ENCODE data around the gene SURF4. TPM values are rescaled to one million over a fixed set of nuclear protein-coding genes. Genes with fewer than 3 reads are reported as not detected.
"Not testable (repeated sequence)": the region's sequence is repeated elsewhere in the genome, so short reads cannot be mapped to it uniquely, and the experiment has no call there.

SURF4 gene
- total RNA-seq, 1 experiment from 2014 or later = 181 TPM

DNA sequence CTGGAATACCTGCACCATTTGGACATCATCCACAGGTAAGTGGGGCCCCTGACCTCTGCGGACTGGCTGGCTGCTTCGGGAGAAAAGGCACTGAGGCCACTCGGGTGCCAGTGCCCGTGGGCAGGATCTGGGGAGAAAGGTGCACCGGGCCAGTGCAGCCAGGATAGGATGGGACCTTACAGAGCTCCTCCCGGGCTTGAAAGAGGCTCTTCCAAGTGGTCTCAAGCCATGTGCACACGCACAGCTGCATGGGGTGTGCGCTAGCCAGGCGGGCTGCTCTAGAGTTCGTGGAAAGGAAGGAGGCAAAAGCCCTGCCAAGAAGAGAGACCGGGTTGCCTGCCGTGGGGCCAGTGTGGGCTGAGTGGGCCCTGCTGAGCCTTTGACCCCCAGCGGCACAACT lies 13.7 kb upstream of the SURF4 start:
- no peak overlapping the region for H3K4me3 ChIP-seq (ENCODE audit: insufficient read depth, low read depth, low read length)
- H3K36me3 ChIP-seq (replicated peaks; ENCODE audit: control insufficient read depth, insufficient read depth, low read length) = no peaks in the 10 kb centered on the region
- DNase-seq = peak; percentile 42
- H3K27me3 ChIP-seq (ENCODE audit: control insufficient read depth, insufficient read depth, low read length) = no peaks in the 10 kb centered on the region

DNA sequence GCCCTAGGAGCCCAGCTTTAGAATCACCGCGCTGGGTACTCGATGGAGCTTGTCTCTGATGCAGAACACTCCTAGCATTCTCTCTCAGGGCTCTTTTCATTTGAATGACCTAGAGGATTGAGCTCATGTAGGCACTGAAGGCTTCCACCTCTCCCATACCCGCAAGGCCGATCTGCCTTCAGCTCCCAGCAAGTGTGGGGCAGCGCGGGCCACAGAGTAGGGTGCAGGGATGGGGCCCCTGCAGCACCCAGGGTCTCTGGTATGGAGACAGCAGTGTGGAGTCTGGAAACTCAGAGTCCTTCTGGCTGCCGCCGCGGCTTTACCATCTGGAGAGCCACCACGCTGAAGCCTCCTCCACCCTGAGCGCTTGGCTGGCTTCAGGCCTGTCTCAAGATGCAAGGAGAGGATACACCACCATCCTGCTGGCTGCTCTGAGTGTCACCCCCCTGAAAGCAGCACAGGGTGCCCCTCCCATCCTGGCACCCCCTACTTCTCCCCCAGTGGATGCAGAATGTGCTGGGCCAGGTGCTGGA lies 13.2 kb upstream of the SURF4 start:
- peak; percentile 40 for DNase-seq
- no peaks in the 10 kb centered on the region for H3K27me3 ChIP-seq (ENCODE audit: control insufficient read depth, insufficient read depth, low read length)

DNA sequence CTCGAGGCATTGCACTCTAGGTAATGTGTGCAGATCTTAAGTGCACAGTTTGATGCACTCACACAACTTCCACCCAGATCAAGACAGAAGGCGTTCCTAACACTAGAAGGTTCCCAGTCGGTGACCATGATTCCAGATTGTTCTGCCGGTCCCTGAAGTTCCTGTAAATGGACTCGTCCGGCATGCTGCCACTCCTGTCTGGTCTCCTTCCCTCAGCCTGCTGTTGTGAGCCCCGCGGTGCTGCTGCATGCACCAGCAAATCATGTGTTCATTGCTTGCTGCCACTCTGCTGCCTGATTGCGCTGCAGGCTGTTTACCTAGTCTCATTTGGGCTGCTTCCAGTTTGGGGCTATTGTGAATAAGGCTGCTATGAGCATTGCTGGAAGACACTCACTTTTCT lies 11.8 kb upstream of the SURF4 start:
- no peak for DNase-seq
- Histone ChIP-seq H3K4me3 (ENCODE audit: insufficient read depth, low read depth, low read length) (no peak overlapping the region), H3K27me3 (ENCODE audit: control insufficient read depth, insufficient read depth, low read length) (no peaks in the 10 kb centered on the region), H3K36me3 (replicated peaks; ENCODE audit: control insufficient read depth, insufficient read depth, low read length) (no peaks in the 10 kb centered on the region)

More for the DNA sequence above, 13.2 kb upstream of the SURF4 start:
- Histone ChIP-seq H3K36me3 (replicated peaks; ENCODE audit: control insufficient read depth, insufficient read depth, low read length) (no peaks in the 10 kb centered on the region), H3K4me3 (ENCODE audit: insufficient read depth, low read depth, low read length) (no peak overlapping the region)

DNA sequence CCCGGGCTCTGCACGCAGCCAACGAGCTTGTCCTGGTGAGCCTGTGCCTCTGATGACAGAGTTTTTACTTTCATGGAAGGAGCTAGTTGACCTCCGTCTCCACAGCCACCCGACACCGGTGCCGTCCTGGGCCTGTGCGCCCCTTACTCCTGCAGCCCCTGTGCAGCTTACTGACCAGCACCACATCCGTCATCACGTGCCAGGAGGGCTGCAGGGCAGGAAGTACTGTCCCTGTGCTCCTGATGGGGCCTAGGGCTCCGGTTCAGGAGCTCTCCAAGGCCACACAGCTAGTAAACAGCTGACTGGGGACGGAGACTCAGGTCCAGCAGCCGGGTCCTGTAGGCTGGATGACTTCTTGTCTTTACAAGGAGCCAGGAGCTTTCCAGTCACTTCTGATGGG lies 10.5 kb upstream of the SURF4 start:
- Histone ChIP-seq H3K27me3 (ENCODE audit: control insufficient read depth, insufficient read depth, low read length) (no peaks in the 10 kb centered on the region), H3K4me3 (ENCODE audit: insufficient read depth, low read depth, low read length) (no peak overlapping the region), H3K36me3 (replicated peaks; ENCODE audit: control insufficient read depth, insufficient read depth, low read length) (no peaks in the 10 kb centered on the region)
- peak; percentile 44 for DNase-seq

DNA sequence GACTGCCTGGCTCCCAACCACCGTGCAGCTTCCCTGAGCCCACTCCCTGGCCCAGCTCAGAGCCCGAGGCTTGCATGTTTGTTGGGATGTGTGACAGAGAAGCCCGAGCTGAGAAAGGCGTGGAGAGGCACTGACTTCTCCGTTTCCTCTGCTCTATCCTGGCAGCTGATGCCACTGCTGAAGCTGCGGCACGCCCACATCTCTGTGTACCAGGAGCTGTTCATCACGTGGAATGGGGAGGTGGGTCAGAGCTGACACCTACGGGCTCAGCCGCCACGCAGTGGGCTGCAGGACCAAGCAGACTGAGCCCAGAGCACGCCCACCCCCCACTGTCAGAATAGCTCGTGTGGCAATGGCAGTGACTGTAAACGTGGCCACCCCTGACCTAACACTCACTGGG lies 9.6 kb upstream of the SURF4 start:
- Histone ChIP-seq H3K4me3 (ENCODE audit: insufficient read depth, low read depth, low read length) (no peak overlapping the region), H3K27me3 (ENCODE audit: control insufficient read depth, insufficient read depth, low read length) (no peaks in the 10 kb centered on the region), H3K36me3 (replicated peaks; ENCODE audit: control insufficient read depth, insufficient read depth, low read length) (no peaks in the 10 kb centered on the region)
- DNase-seq = no peak

DNA sequence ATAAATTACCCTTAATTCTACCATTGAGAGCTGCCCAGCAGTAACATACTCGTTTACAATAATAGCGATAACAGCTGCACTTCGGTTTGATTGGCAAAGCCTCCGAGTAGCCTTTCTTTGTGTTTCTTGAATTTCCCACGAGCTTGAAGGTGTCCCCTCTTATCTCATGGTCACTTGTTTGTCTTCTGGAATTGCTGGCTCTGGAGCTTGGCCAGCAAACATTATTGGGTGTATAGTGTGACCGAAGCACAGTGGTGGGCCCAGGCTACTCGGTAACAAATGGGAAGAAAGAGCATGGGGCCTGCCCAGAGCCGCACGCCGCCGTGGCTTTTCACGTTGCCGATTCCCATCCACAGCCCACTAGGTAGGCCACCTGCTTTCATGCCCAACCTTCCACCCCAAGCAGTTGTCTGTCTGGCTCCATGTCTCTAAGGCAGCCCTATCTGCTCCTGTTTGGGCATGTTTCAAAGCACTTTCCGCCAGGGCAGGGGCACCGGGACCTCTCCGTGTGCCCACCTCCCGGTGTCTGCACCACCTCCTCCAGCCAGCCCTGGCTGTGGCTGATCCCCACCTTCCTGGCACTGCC lies 9.0 kb upstream of the SURF4 start:
- no peak for DNase-seq
- H3K36me3 ChIP-seq (replicated peaks; ENCODE audit: control insufficient read depth, insufficient read depth, low read length) = no peaks in the 10 kb centered on the region
- H3K27me3 ChIP-seq (ENCODE audit: control insufficient read depth, insufficient read depth, low read length) = no peaks in the 10 kb centered on the region
- H3K4me3 ChIP-seq (ENCODE audit: insufficient read depth, low read depth, low read length) = no peak overlapping the region

DNA sequence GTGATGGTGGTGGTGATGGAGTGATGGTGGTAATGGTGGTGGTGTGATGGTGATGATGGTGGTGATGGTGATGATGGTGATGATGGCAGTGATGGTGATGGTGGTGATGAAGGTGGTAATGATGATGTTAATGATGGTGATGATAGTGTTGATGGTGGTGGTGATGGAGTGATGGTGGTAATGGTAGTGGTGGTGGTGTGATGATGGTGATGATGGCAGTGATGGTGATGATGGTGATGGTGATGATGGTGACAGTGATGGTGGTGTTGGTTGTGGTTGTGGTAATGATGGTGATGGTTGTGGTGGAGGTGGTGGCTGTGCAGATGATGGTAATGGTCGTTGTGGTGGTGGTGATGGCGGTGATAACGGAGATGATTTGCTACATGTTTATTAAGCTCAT lies 7.6 kb upstream of the SURF4 start:
- DNase-seq = no peak
- H3K27me3 ChIP-seq (ENCODE audit: control insufficient read depth, insufficient read depth, low read length) = no peaks in the 10 kb centered on the region
- H3K36me3 ChIP-seq (replicated peaks; ENCODE audit: control insufficient read depth, insufficient read depth, low read length) = no peaks in the 10 kb centered on the region
- no peak overlapping the region for H3K4me3 ChIP-seq (ENCODE audit: insufficient read depth, low read depth, low read length)

DNA sequence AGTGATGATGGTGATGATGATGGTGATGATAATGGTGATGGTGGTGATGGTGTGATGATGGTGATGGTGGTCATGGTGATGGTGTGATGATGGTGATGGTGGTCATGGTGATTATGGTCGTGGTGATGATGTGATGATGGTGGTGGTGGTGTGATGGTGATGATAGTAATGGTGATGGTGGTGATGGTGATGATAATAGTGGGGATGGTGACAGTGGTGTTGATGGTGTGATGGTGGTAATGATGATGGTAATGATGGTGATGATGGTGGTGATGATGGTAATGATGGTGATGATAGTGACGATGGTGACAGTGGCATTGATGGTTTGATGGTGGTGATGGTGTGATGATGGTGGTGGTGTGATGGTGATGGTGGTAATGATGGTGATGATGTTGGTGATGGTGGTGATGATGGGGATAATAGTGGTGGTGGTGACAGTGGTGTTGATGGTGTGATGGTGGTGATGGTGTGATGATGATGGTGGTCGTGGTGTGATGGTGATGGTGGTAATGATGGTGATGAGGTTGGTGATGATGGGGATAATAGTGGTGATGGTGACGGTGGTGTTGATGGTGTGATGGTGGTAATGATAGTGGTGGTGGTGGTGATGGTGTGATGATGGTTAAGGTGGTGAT lies 6.8 kb upstream of the SURF4 start:
- Histone ChIP-seq H3K4me3 (ENCODE audit: insufficient read depth, low read depth, low read length) (no peak overlapping the region), H3K27me3 (ENCODE audit: control insufficient read depth, insufficient read depth, low read length) (peaks cover 5% of the 10 kb centered on the region), H3K36me3 (replicated peaks; ENCODE audit: control insufficient read depth, insufficient read depth, low read length) (no peaks in the 10 kb centered on the region)
- no peak for DNase-seq

DNA sequence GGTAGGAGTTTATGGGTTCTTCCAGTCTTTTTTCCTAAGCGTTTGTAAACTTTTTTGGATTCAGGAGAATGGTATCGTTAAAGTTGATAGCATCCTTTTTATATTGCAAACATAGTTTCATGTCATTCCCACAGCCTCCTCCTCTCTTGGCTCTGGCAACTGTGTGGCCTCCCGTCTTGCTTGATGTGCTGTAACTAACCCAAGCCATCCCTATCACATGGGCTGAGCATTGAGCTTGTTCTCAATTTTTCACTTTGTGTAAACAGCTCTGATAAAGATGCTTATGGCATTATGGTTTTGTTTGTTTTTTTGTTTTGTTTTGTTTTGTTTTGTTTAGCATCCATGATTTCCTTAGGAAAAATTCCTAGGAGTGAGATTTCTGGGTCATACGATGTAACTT lies 4.9 kb upstream of the SURF4 start:
- Histone ChIP-seq H3K36me3 (replicated peaks; ENCODE audit: control insufficient read depth, insufficient read depth, low read length) (no peaks in the 10 kb centered on the region), H3K4me3 (ENCODE audit: insufficient read depth, low read depth, low read length) (no peak overlapping the region)
- DNase-seq = no peak

DNA sequence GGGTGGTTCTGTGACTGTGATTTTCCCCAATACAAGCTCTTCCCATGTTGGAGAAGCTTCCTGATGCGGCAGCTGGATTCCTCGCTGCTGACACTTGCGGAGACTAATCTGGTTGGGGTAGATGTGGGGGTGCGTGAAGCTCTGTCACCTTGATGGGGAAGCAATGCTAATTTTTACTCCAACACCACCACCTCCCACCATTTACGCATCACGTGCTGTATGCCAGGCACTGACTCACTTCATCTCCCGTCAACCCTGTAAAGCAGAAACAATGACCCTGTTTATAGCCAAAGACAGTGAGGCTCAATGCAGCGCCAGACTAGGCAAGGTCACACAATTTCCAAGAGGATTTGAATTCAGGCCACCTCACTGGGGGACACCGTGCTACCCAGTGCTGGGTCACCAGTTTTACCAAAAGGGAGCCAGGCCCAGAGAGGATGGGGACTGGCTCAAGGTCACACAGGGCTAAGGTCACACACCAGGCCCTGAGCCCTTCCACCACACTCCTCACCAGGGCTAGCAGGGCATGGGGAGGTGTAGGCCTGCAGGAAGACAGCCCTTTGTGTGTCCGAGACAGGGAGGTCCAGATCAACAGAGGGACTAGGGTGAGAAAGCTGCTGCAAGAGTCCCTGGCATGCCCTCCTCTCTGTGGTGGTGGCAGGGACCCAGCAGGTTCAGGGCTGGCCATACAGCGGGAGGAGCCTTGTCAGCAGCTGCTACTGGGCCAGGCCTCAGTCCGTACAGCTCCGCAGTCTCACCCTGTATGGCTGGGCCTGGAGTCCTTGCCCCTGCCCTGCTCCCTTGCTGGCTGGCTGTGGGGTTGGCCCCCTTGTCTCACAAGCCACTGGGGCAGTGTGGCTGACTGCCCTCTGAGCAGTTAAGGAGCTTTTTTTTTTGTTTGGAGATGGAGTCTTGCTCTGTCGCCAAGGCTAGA lies 3.6 kb upstream of the SURF4 start:
- Histone ChIP-seq H3K27me3 (ENCODE audit: control insufficient read depth, insufficient read depth, low read length) (peaks cover 11% of the 10 kb centered on the region), H3K36me3 (replicated peaks; ENCODE audit: control insufficient read depth, insufficient read depth, low read length) (no peaks in the 10 kb centered on the region), H3K4me3 (ENCODE audit: insufficient read depth, low read depth, low read length) (no peak overlapping the region)
- DNase-seq = no peak

More for the DNA sequence above, 4.9 kb upstream of the SURF4 start:
- peaks cover 11% of the 10 kb centered on the region for H3K27me3 ChIP-seq (ENCODE audit: control insufficient read depth, insufficient read depth, low read length)

DNA sequence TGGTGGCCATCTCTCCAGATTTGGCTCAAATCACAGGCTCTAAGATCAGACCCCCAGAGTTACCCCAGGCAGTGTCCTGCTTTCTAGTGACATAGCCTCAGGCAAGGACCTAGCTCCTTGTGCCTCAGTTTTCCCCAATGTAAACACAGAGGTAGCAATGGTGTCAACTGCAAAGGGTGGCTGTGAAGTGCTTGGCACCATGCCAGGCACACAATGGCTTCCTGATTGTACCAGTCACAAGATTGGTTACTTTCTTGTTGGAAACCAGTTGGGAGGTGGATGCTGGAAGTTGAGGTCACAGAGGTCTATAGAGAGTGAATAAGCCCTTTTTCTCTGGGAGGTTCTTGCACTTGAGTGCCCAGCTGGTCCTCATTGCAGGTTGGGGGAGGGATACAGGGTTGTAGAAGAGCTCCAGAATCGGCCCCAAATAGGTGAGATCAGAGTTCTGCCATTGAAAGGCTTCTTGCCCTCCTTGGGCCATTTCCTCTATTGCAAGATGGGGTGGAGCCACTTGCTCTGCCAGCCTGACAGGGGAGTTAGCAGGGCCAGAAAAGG lies 2.6 kb upstream of the SURF4 start:
- peaks cover 1% of the 10 kb centered on the region; the same call in 1 of the 2 replicates for H3K36me3 ChIP-seq (replicated peaks; ENCODE audit: control insufficient read depth, insufficient read depth, low read length)
- H3K27me3 ChIP-seq (ENCODE audit: control insufficient read depth, insufficient read depth, low read length) = peaks cover 11% of the 10 kb centered on the region
- no peak overlapping the region for H3K4me3 ChIP-seq (ENCODE audit: insufficient read depth, low read depth, low read length)
- DNase-seq = no peak

DNA sequence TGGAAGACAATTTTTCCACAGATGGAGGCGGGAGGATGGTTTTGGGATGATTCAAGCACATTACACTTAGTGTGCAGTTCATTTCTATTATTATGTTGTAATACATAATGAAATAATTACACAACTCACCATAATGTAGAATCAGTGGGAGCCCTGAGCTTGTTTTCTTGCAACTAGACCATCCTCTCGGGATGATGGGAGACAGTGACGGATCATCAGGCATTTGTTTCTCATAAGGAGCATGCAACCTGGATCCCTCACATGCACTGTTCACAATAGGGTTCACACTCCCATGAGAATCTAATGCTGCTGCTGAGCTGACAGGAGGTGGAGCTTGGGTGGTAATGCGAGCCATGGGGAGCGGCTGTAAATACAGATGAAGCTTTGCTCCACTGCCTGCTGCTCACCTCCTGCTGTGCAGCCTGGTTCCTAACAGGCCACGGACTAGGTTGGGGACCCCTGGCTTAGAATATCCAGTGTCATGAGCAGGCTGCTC lies 1.9 kb upstream of the SURF4 start:
- Histone ChIP-seq H3K36me3 (replicated peaks; ENCODE audit: control insufficient read depth, insufficient read depth, low read length) (peaks cover 1% of the 10 kb centered on the region; the same call in 1 of the 2 replicates), H3K4me3 (ENCODE audit: insufficient read depth, low read depth, low read length) (no peak overlapping the region), H3K27me3 (ENCODE audit: control insufficient read depth, insufficient read depth, low read length) (peaks cover 11% of the 10 kb centered on the region)
- no peak for DNase-seq

DNA sequence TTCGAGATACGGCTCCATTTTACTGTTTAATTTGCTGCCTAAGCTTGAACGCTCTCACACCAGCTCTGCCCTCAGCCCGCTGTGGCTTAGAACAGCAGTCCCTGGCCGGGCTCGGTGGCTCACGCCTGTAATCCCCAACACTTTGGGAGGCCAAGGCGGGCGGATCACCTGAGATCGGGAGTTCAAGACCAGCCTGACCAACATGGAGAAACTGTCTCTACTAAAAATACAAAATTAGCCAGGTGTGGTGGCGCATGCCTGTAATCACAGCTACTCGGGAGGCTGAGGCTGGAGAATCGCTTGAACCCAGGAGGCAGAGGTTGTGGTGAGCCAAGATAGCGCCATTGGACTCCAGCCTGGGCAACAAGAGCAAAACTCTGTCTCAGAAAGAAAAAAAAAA lies 1.4 kb upstream of the SURF4 start:
- H3K27me3 ChIP-seq (ENCODE audit: control insufficient read depth, insufficient read depth, low read length) = peaks cover 11% of the 10 kb centered on the region
- not testable (repeated sequence) for DNase-seq; H3K4me3 ChIP-seq (ENCODE audit: insufficient read depth, low read depth, low read length); H3K36me3 ChIP-seq (replicated peaks; ENCODE audit: control insufficient read depth, insufficient read depth, low read length)

DNA sequence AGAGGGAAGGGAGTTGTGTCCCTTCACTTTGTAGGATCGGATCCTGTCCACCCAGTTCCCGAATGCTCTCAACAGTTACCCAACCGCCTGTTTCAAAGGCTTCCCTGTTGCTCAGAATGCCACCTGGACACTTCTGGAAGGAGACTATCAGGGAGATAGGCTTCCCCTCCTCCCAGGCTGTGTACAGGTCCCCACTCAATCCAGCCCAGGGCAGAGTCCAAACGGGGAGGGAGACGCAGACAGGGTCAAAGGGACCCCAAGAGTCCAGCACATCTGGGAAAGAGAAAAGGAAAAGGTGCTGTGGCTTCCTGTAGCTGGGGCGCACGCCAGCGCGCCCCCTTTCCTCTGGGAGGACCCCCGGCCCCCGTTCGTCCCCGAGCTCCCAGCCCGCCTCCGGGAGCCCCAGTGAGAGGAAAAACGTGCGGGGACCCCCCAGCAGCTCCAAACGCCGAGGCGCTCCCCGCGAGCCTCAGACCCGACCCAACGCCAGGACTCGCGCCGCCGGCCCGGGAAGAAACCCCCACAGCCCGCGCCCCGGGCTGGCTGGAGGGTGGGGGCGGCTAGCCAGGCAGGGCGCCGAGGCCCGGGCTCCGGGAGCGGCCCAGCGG lies 640 bp downstream of the SURF4 start:
- peak; percentile 87 for DNase-seq
- H3K36me3 ChIP-seq (replicated peaks; ENCODE audit: control insufficient read depth, insufficient read depth, low read length) = peaks cover 7% of the 10 kb centered on the region
- H3K27me3 ChIP-seq (ENCODE audit: control insufficient read depth, insufficient read depth, low read length) = peaks cover 11% of the 10 kb centered on the region
- peak overlapping the region; percentile 77 for H3K4me3 ChIP-seq (ENCODE audit: insufficient read depth, low read depth, low read length)
